ENCODE data around the gene BCOR.

BCOR gene

DNA sequence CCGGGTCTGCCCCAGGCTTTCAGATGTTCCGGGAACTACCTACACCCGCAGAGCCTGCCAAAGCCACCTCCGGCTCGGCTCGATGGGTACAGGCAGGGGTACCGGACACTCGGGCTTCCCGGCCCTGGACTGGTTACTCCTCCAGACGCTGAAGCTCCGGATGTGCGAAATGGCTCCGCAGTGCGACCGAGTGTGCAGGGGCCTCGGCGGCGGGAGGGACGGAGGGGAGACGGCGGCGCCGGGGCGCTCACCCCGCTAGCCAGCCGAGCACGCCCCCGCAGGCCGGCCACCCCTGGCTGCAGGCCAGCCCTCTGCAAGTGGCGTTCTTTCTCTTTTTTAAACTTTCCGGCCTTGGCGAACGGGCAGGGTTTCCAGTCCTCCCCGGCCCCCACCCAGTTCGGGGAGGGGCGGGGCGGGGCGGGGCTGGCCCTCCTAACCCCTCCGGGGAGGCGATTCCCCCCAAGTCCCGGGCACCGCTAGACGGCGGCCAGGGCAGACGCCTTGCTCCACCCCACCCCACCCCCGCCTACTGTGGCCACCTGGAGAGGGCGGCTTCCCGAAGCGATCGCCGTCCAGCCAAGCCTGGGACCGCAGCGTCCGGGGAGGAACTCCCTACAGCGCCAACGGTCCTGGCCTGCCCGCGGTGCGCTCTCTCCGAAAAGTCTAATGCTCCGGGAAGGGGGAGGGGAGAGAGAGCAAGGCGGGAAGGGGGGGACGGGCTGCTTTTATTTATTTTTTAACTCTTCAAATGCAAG is 7.5 kb downstream of the BCOR start:
- Histone ChIP-seq H3K36me3 (ENCODE audit: insufficient read depth, low read length) (peaks cover 11% of the 10 kb centered on the region; the same call in 1 of the 2 replicates), H4K20me1 (ENCODE audit: insufficient read depth, low read length, poor library complexity, severe bottlenecking) (peaks cover 93% of the 10 kb centered on the region), H3K79me2 (ENCODE audit: insufficient read depth, low read length) (peaks cover 100% of the 10 kb centered on the region), H3F3A (ENCODE audit: low read depth) (no peaks in the 10 kb centered on the region), H3K9me2 (replicated peaks; ENCODE audit: low read depth, low read length) (no peaks in the 10 kb centered on the region), H3K4me3 (ENCODE audit: low read length, poor library complexity, severe bottlenecking) (no peak overlapping the region), H3K9me3 (ENCODE audit: insufficient read depth, low read depth, low read length) (no peaks in the 10 kb centered on the region), H2AFZ (ENCODE audit: low read length) (no peak overlapping the region), H3K4me1 (ENCODE audit: insufficient read depth, low read length, poor library complexity, severe bottlenecking) (peaks cover 32% of the 10 kb centered on the region), H3K9ac (ENCODE audit: low read depth, low read length, poor library complexity, severe bottlenecking) (no peak overlapping the region), H3K27me3 (ENCODE audit: insufficient read depth, low read length, poor library complexity, severe bottlenecking) (no peaks in the 10 kb centered on the region), H3K4me2 (ENCODE audit: low read depth, low read length, poor library complexity, severe bottlenecking) (peak overlapping the region; percentile 91)
- TF ChIP-seq, protein P1, sequence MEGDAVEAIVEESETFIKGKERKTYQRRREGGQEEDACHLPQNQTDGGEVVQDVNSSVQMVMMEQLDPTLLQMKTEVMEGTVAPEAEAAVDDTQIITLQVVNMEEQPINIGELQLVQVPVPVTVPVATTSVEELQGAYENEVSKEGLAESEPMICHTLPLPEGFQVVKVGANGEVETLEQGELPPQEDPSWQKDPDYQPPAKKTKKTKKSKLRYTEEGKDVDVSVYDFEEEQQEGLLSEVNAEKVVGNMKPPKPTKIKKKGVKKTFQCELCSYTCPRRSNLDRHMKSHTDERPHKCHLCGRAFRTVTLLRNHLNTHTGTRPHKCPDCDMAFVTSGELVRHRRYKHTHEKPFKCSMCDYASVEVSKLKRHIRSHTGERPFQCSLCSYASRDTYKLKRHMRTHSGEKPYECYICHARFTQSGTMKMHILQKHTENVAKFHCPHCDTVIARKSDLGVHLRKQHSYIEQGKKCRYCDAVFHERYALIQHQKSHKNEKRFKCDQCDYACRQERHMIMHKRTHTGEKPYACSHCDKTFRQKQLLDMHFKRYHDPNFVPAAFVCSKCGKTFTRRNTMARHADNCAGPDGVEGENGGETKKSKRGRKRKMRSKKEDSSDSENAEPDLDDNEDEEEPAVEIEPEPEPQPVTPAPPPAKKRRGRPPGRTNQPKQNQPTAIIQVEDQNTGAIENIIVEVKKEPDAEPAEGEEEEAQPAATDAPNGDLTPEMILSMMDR (conservative IDR thresholded peaks at IDR 0.05; ENCODE audit: low read length): no peak
- TF ChIP-seq EZH2phosphoT487 (IDR thresholded peaks at IDR 0.05; ENCODE audit: borderline replicate concordance): no peak

DNA sequence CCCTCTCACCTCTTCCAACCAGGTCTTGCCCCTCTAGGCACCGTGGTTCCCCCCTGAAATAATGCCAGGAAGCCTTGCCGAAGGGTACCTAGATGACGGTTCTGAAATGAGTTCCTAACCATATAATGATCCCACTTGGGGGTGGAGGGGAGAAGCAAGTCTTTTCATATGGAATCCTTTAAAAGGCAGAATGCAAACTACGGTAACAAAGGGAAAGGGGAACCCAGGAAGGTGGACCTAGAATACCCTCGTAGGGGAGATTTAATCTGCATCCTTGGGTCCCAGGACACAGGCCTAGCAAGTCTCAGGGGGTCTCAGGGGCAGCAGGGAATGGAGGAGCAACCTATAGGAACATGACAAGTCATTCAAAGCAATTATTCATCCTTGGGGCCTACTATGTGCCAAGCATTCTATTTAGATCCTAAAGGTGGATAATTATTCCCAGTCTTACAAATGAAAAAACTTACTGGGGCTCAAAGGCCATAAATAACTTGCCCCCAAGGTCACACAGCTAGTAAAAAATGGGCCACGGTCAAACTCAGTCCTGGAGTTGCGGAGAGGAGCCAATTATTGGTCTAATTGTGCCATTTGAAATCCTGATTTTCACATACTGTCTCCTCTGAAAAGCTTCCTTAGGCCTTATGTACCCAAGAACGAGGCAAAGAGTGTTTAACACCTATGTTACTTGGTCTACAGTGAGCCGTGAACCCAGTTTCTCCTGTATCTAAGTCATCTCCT is 8.8 kb downstream of the BCOR start:
- no peak for TF ChIP-seq EZH2phosphoT487 (IDR thresholded peaks at IDR 0.05; ENCODE audit: borderline replicate concordance)
- TF ChIP-seq, protein P1 (conservative IDR thresholded peaks at IDR 0.05; ENCODE audit: low read length): no peak
- Histone ChIP-seq H3K36me3 (ENCODE audit: insufficient read depth, low read length) (peaks cover 16% of the 10 kb centered on the region; the same call in 1 of the 2 replicates), H3K9me2 (replicated peaks; ENCODE audit: low read depth, low read length) (no peaks in the 10 kb centered on the region), H4K20me1 (ENCODE audit: insufficient read depth, low read length, poor library complexity, severe bottlenecking) (peaks cover 95% of the 10 kb centered on the region), H3K27me3 (ENCODE audit: insufficient read depth, low read length, poor library complexity, severe bottlenecking) (no peaks in the 10 kb centered on the region), H2AFZ (ENCODE audit: low read length) (no peak overlapping the region), H3K4me3 (ENCODE audit: low read length, poor library complexity, severe bottlenecking) (peak overlapping the region; percentile 58), H3K4me1 (ENCODE audit: insufficient read depth, low read length, poor library complexity, severe bottlenecking) (peaks cover 33% of the 10 kb centered on the region), H3K9me3 (ENCODE audit: insufficient read depth, low read depth, low read length) (no peaks in the 10 kb centered on the region), H3F3A (ENCODE audit: low read depth) (no peaks in the 10 kb centered on the region), H3K79me2 (ENCODE audit: insufficient read depth, low read length) (peaks cover 100% of the 10 kb centered on the region), H3K9ac (ENCODE audit: low read depth, low read length, poor library complexity, severe bottlenecking) (no peak overlapping the region), H3K4me2 (ENCODE audit: low read depth, low read length, poor library complexity, severe bottlenecking) (peak overlapping the region; percentile 66)

DNA sequence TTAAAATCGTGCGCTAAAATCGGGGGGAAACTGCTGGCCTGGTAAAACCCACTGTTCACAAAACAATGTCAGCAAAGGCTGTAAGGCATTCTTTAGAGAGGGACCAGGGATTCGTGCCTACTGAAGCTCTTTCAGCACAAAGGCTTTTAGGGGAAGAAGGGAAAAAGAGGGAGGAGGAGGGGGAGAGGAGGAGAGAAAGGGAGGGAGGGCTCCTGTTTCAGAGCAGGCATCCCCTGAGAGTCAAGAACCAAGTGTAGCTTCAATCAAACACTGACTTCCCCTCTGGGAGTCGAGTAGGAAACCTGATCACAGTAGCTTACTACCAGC is 9.5 kb downstream of the BCOR start:
- no peaks in the 10 kb centered on the region for H3F3A ChIP-seq (ENCODE audit: low read depth)
- H3K4me2 ChIP-seq (ENCODE audit: low read depth, low read length, poor library complexity, severe bottlenecking): peak overlapping the region; percentile 66
- H3K36me3 ChIP-seq (ENCODE audit: insufficient read depth, low read length): peaks cover 16% of the 10 kb centered on the region; the same call in 1 of the 2 replicates
- no peak overlapping the region for H3K9ac ChIP-seq (ENCODE audit: low read depth, low read length, poor library complexity, severe bottlenecking)
- H3K27me3 ChIP-seq (ENCODE audit: insufficient read depth, low read length, poor library complexity, severe bottlenecking): no peaks in the 10 kb centered on the region
- H3K79me2 ChIP-seq (ENCODE audit: insufficient read depth, low read length): peaks cover 100% of the 10 kb centered on the region
- no peaks in the 10 kb centered on the region for H3K9me2 ChIP-seq (replicated peaks; ENCODE audit: low read depth, low read length)
- no peak overlapping the region for H2AFZ ChIP-seq (ENCODE audit: low read length)
- H4K20me1 ChIP-seq (ENCODE audit: insufficient read depth, low read length, poor library complexity, severe bottlenecking): peaks cover 92% of the 10 kb centered on the region
- H3K4me3 ChIP-seq (ENCODE audit: low read length, poor library complexity, severe bottlenecking): peak overlapping the region; percentile 20
- TF ChIP-seq, protein P1 (conservative IDR thresholded peaks at IDR 0.05; ENCODE audit: low read length): no peak
- TF ChIP-seq EZH2phosphoT487 (IDR thresholded peaks at IDR 0.05; ENCODE audit: borderline replicate concordance): no peak
- no peaks in the 10 kb centered on the region for H3K9me3 ChIP-seq (ENCODE audit: insufficient read depth, low read depth, low read length)
- peaks cover 28% of the 10 kb centered on the region for H3K4me1 ChIP-seq (ENCODE audit: insufficient read depth, low read length, poor library complexity, severe bottlenecking)
